Fibroblast of skin of abdomen (primary cell): ENCODE measurements around the gene TMEM72.
A peak's percentile ranks its signal among the peaks of the same experiment; 100 is the strongest.

Source experiments
- DNase-seq: peaks from one replicate; pipeline ENCODE4 v3.0.0-alpha.2; 2013

The TMEM72 gene

GRCh38 chr10:44890696-44891563 lies 20.2 kb upstream of the TMEM72 start:
- no peak for DNase-seq

GRCh38 chr10:44891721-44892120 lies 19.4 kb upstream of the TMEM72 start:
- DNase-seq, result no peak

- no peak for DNase-seq
Observed at GRCh38 chr10:44893604-44894468, 17.3 kb upstream of the TMEM72 start.

- DNase-seq, result no peak
Observed at GRCh38 chr10:44894691-44895090, 16.4 kb upstream of the TMEM72 start.

GRCh38 chr10:44895280-44895679 lies 15.9 kb upstream of the TMEM72 start:
- no peak for DNase-seq

DNA sequence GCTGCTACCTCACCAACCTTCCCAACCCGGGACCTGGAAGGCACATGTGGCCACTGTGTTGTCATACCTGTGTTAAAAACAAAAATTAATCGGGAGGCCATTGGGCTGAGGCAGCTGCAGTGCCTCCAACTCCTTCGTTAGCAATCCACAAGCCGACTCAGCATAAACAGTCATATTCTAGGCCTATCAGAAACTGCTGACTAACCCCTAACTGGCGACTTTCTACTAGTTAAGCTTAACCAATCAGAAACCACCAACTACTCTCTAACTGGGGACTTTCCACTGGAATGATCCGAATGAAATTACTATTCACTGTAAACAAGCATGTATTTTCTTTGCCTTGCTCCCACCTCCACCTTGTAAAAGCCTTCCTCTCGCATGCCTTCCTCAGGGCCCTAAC lies 14.1 kb upstream of the TMEM72 start:
- DNase-seq, result no peak

DNA sequence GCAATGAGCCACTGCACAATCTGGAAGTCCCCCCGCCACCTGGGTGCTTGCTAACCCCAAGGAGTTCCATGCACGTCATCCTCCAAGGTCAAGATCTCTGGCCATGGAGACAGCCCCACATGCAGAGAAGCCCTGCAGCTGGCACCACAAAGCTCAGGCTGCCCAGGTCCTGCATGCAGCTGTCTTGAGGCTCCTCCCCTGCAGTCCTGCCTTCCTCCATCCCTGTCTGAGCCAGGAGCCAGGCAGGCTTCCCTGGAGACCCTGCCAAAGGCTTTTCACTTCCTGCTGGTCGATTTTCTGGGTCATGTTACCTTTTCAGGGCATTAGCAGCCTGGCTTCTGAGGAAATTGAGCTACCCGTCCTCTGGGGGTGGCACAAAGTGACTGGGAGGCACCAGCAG lies 12.5 kb upstream of the TMEM72 start:
- DNase-seq, result no peak

- no peak for DNase-seq
Observed at GRCh38 chr10:44899450-44900080, 11.6 kb upstream of the TMEM72 start.

DNA sequence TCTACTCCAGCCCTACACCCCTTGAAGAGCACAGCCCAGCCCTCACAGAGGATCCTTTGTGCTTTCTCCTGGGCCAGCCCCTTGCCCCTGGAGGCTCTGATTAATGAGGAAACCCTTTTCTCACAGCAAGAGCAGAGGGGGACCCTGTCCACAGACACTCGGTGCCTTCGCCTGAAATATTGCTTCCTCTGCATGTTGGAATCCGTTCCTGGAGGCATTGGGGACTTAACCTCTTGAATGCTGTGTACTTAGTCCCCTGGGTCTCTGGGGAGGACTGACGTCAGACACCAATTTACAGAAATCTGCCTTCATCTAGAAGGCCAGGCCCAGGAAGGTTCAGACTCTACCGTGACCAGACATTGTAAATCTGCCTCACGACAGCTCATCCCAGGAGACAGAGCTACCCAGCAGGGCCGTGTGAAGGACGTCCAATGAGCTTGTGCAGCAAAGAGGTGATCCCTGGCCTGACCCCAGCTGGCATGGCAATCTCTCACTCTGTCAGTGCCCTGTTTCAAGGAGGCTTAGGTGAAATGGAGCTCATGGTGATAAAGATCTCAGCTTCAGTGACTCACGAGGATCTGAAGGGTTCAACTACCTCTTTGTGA lies 8.1 kb upstream of the TMEM72 start:
- DNase-seq, result peak; percentile 18

- DNase-seq, result peak; percentile 3
Observed at GRCh38 chr10:44906486-44906885, 4.7 kb upstream of the TMEM72 start.

DNA sequence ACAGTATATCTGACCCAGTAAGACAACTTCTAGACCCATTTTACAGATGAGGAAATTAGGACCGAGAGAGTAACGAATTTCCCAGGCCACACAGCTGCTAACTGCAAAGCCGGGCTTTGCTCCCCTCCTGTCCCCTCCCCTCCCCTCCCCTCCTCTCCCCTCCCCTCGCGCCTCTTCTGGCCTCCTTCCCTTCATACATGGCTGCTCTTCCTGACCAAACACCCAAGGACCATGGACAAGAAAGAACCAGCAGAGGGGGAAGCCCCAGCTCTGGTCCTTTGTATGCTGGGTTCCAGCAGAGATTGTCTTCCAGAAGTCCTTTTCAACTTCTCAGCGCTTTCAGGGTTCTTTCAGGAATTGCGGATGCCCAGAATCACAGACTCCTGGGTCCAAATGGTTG lies 3.6 kb upstream of the TMEM72 start:
- no peak for DNase-seq

DNA sequence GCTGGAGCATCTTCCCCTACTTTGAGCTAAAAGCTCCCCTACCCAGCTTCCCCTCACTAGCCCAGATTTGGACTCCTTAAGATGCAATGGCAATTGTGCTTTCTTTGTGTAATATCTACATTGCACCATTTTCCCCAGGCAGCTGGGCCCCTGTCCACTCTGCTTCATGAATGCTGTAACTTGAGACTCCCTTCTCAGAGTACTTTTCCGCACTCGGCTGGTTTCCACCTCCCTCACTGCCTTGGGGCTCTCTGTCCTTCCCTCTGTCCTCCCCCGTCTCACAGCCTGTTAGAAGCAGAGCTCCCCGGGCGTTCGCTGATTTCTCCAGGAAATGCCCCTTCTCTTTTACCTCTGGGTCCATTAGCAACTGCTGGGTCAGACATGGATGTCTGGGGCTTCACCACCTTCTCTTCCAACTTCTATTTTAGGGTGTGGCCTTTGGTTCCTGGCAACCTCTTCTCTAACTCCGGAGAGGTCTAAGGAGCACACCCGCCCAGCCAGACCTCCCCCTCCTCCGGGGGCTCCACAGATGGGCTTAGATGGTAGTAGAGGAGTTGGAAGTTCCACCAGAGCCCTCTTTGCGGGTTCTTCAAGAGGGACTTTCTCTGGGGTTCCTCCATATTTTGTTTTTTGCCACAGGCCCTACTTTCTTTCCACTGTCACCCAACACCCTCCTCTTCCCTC lies 2.9 kb upstream of the TMEM72 start:
- peak; percentile 32 for DNase-seq

DNA sequence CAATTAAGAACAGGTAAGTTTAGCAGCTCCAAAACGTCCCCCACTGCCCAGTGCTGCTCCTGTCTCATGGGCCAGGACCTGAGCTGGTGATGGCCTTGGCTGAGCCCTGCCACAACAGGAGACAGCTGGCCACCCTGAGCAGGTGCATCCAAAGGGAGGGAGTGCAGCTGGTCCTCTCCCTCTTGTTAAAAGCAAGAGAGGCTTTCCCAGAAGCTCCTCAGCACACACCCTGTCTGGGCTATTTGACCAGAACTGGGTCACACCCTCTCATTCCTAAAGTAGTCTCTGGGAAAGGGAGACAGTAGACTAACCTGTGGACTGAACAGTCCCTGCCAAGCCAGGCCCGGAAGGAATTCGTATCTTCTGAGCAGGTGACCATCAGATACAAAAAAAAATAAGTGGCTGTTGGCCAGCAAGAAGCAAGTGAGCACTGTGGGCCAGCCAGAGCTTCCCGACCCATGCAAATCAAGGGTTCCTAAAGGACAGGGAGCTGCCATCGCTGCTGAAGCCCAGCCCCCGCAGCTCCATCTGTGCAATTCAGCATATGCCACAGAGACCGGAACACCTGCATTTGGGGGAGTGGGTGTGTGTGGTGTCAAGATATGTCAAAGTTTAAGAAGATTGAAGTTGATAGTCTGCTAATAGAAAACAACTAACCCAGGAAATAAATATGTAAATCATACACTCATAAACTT lies 2.1 kb upstream of the TMEM72 start:
- DNase-seq, result no peak

- no peak for DNase-seq
Observed at GRCh38 chr10:44909910-44910309, 1.2 kb upstream of the TMEM72 start.

- DNase-seq, result no peak
Observed at GRCh38 chr10:44910602-44911001, 535 bp upstream of the TMEM72 start.

DNA sequence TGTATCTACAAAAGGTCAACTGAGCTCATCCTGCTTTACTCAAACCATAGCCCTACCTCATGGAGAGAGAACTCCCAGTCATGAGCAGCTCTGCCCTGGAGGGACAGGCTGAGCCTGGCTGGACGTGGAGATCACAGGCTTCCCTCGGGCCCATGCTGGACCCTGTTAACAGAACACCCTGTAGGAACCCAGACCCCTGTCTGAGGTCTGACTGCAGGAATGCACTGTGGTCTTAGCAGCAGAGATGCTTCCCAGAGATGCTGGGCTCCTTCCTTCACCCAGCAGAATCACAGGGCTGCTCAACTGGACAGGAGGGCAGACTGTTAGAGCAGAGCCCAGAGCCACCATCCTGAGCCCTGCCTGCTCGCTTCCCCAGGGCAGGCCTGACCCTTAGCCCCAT lies 814 bp downstream of the TMEM72 start:
- DNase-seq, result no peak

DNA sequence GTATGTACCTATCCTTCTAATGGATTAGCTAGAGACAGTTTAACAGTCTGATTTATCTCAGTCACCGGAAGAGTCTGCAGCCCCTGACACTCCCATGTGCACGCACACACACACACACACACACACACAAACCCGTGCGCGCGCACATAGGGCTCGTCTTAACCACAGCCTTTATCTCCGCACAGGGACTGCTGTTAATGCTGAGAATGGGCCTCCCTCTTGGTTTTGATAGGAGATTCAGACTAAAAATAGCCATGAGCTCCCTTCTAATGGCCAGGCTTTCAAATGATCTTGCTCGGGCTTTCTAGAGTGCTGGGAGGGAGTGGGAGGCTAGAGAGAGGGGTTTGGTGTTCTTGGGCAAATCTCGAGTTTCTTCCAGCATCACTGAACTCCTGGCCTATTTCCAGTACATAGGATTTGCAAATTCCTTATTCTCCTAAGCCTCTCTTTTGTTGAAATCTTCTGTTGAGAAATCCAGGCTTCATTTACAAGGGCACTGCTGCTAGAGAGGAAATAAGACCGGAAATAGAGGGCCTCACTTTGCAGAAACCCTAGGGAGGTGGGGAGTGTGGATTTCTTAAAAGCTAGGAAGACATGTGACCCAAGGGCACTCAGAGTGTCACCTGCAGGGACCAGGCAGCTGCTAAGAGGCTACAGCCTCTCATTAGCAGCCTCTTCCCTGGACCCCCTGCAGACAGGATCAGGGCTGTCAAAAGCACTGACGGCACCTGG lies 2.4 kb downstream of the TMEM72 start:
- DNase-seq, result no peak

DNA sequence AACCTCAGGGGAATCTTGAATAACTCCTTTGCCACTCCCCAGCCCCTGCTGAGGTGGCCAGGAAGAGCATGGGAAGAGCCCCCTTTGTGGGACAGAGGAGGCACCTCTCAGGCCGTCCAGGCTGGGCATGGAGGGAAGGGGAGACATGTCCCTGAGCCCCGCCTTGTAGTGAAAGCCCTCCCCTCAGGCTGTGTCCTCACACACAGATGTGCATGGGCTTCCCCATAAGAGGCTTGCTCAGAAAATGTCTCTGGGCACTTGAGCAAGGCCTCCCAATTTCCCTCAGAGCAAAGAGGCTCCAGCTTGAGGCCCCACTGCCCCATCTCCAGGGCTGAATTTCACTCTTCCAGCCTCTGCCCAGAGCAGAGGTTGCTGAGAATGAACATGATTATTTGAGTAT lies 3.8 kb downstream of the TMEM72 start:
- DNase-seq, result no peak

- DNase-seq, result no peak
Observed at GRCh38 chr10:44916429-44916828, 5.3 kb downstream of the TMEM72 start.

DNA sequence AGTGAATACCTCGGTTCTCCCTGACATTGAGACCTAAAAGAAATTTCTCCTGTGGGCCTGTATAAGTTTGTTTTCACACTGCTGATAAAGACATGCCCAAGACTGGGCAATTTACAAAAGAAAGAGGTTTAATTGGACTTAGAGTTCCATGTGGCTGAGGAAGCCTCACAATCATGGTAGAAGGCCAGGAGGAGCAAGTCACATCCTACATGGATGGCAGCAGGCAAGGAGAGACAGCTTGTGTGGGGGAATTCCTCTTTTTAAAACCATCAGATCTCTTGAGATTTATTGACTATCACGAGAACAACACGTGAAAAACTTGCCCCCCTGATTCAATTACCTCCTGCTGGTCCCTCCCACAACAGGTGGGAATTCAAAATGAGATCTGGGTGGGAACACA lies 6.7 kb downstream of the TMEM72 start:
- DNase-seq, result no peak

GRCh38 chr10:44920252-44920651 lies 9.1 kb downstream of the TMEM72 start:
- no peak for DNase-seq
